ENCODE measurements around the gene AKIP1.

GRCh38 chr11:8873741-8874405 is 37.1 kb upstream of the AKIP1 start:
- TF ChIP-seq CTCF (IDR thresholded peaks at IDR 0.05): no peak
- TF ChIP-seq, protein P1, sequence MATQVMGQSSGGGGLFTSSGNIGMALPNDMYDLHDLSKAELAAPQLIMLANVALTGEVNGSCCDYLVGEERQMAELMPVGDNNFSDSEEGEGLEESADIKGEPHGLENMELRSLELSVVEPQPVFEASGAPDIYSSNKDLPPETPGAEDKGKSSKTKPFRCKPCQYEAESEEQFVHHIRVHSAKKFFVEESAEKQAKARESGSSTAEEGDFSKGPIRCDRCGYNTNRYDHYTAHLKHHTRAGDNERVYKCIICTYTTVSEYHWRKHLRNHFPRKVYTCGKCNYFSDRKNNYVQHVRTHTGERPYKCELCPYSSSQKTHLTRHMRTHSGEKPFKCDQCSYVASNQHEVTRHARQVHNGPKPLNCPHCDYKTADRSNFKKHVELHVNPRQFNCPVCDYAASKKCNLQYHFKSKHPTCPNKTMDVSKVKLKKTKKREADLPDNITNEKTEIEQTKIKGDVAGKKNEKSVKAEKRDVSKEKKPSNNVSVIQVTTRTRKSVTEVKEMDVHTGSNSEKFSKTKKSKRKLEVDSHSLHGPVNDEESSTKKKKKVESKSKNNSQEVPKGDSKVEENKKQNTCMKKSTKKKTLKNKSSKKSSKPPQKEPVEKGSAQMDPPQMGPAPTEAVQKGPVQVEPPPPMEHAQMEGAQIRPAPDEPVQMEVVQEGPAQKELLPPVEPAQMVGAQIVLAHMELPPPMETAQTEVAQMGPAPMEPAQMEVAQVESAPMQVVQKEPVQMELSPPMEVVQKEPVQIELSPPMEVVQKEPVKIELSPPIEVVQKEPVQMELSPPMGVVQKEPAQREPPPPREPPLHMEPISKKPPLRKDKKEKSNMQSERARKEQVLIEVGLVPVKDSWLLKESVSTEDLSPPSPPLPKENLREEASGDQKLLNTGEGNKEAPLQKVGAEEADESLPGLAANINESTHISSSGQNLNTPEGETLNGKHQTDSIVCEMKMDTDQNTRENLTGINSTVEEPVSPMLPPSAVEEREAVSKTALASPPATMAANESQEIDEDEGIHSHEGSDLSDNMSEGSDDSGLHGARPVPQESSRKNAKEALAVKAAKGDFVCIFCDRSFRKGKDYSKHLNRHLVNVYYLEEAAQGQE (IDR thresholded peaks at IDR 0.05; ENCODE audit: insufficient read depth in 1 of 2, low read depth in 2 of 2, low read length in 1 of 2): no peak
- no peak for TF ChIP-seq POLR2AphosphoS5 (IDR thresholded peaks at IDR 0.05; ENCODE audit: low read depth, low read length)
- no peak for TF ChIP-seq SIN3A (IDR thresholded peaks at IDR 0.05; ENCODE audit: borderline replicate concordance, insufficient read depth, low read depth, low read length)
- TF ChIP-seq TCF7L2 (IDR thresholded peaks at IDR 0.05; ENCODE audit: low read depth, low read length): no peak

All from Panc1 (cell line).